AG04450 (cell line): Measurements from ENCODE around the gene TMEM59. TPM values are rescaled to one million over a fixed set of nuclear protein-coding genes. Genes with fewer than 3 reads are reported as not detected.

ENCODE experiments used
- CTCF ChIA-PET: fragments of 300-600, 350-600 bp; formaldehyde crosslinking; extraction: SDS; loops from one replicate; lab custom pipeline; 2022; ENCODE audit warnings: antibody characterized with exemption, inconsistent platforms; lab: Charles Lee
- POLR2A ChIA-PET: fragments of 350-600 bp; formaldehyde crosslinking; extraction: SDS; loops from one replicate; lab custom pipeline; 2021; ENCODE audit warnings: antibody characterized with exemption, inconsistent platforms; lab: Yijun Ruan, JAX
- DNase-seq: peaks from one replicate; pipeline ENCODE4 v3.0.0-alpha.2; 2011; ENCODE audit warnings: low read depth, low spot score
- H3K27ac ChIP-seq: one replicate; pipeline ENCODE4 v1.5.1; 2012; ENCODE audit warnings: low read depth, low read length, control low read depth
- H3K27me3 ChIP-seq: one replicate; pipeline ENCODE4 v1.6.0; 2012; ENCODE audit warnings: low read length; ENCODE audit not compliant: control insufficient read depth, insufficient read depth
- H3K4me3 ChIP-seq: 2 replicates; pipeline ENCODE4 v1.5.1; 2011; ENCODE audit warnings: mild to moderate bottlenecking, low read depth, low read length, control low read depth
- H3K9me3 ChIP-seq: 2 replicates; pipeline ENCODE4 v1.5.1; 2012; ENCODE audit warnings: low read length; ENCODE audit not compliant: control insufficient read depth, insufficient read depth
- CTCF ChIP-seq: IDR thresholded peaks from 2 replicates; pipeline ENCODE4 v1.5.1; 2011; ENCODE audit warnings: low read depth, low read length, control low read depth, inconsistent platforms
- polyA plus RNA-seq: library from polyadenylated mRNA; depleted of rRNA; stranded (reverse); fragments of >200 nt; gene quantifications from 2 replicates; pipeline ENCODE4 v1.2.3, GENCODE V29; 2011

TMEM59 gene
- polyA plus RNA-seq, 1 experiment, result 636 TPM

GRCh38 chr1:54047384-54048305, 5.4 kb downstream of the TMEM59 start:
- ChIA-PET CTCF (interaction anchor here (1.0 to 2.5 kb wide), 5 partner anchors 8 to 442 kb away, joined by 3 to 12 read pairs (median 5); no protein-coding TSS in a partner anchor), POLR2A (no interaction called here)
- no peak for TF ChIP-seq CTCF
- no peak for DNase-seq
- no peak overlapping the region for H3K27ac ChIP-seq
- H3K9me3 ChIP-seq, result 0 out of 2 replicates have a peak, but pooled peaks cover 2% of the 10 kb centered on the region
- H3K27me3 ChIP-seq, result no peaks in the 10 kb centered on the region
- no peak overlapping the region for H3K4me3 ChIP-seq

- no peaks in the 10 kb centered on the region for H3K9me3 ChIP-seq
- ChIA-PET POLR2A (no interaction called here), CTCF (interaction anchor here (1.7 to 2.5 kb wide), 3 partner anchors 36 to 443 kb away, joined by 5 to 12 read pairs (median 6); no protein-coding TSS in a partner anchor)
- no peak for DNase-seq
- H3K4me3 ChIP-seq, result no peak overlapping the region
- TF ChIP-seq CTCF, result no peak
- no peak overlapping the region for H3K27ac ChIP-seq
- H3K27me3 ChIP-seq, result no peaks in the 10 kb centered on the region
Measured at GRCh38 chr1:54046671-54047383, 6.2 kb downstream of the TMEM59 start.

- Histone ChIP-seq H3K27ac (no peak overlapping the region), H3K27me3 (no peaks in the 10 kb centered on the region), H3K9me3 (no peaks in the 10 kb centered on the region), H3K4me3 (no peak overlapping the region)
- CTCF ChIA-PET, result no interaction called here
- TF ChIP-seq CTCF, result no peak
- DNase-seq, result no peak
- POLR2A ChIA-PET, result no interaction called here
Measured at GRCh38 chr1:54045496-54045895, 7.5 kb downstream of the TMEM59 start.

- CTCF ChIA-PET, result no interaction called here
- POLR2A ChIA-PET, result no interaction called here
Measured at GRCh38 chr1:54041806-54042205, 11.2 kb downstream of the TMEM59 start.

More at GRCh38 chr1:54041806-54042205, 11.2 kb downstream of the TMEM59 start:
- Histone ChIP-seq H3K27ac (no peak overlapping the region), H3K9me3 (no peaks in the 10 kb centered on the region), H3K4me3 (no peak overlapping the region), H3K27me3 (no peaks in the 10 kb centered on the region)
- no peak for TF ChIP-seq CTCF
- no peak for DNase-seq
